Effector memory CD8-positive, alpha-beta T cell (primary cell): ENCODE measurements around the gene TTC21B.

Source experiments
- ATAC-seq: fragments of 150-1000 bp; cut with Tn5 transposase; replicated peaks from 2 replicates; pipeline ENCODE4 v1.10.0; 2021; ENCODE audit warnings: mild to moderate bottlenecking, moderate library complexity
- DNase-seq, 3 experiments: peaks; one replicate each; pipeline ENCODE4 v3.0.0; 2021
- H3K27ac Mint-ChIP-seq, 2 donors: one replicate each; pipeline ENCODE4 v1.8.0; 2022; ENCODE audit warnings: mild to moderate bottlenecking in 2 of 2, mixed read lengths in 2 of 2, moderate library complexity in 2 of 2
- H3K27me3 Mint-ChIP-seq, 2 donors: one replicate each; pipeline ENCODE4 v1.8.0; 2022; ENCODE audit warnings: mixed read lengths in 2 of 2
- H3K36me3 Mint-ChIP-seq: one replicate; pipeline ENCODE4 v1.8.0; 2022; ENCODE audit warnings: mild to moderate bottlenecking, moderate library complexity, mixed read lengths; ENCODE audit not compliant: insufficient read depth
- H3K4me1 Mint-ChIP-seq, 2 donors: one replicate each; pipeline ENCODE4 v1.8.0; 2022; ENCODE audit warnings: low read depth in 2 of 2, mixed read lengths in 2 of 2
- H3K4me3 Mint-ChIP-seq, 2 donors: one replicate each; pipeline ENCODE4 v1.8.0; 2022; ENCODE audit warnings: mild to moderate bottlenecking in 2 of 2, mixed read lengths in 2 of 2, moderate library complexity in 2 of 2
- H3K9me3 Mint-ChIP-seq, 2 donors: one replicate each; pipeline ENCODE4 v1.8.0; 2022; ENCODE audit warnings: mixed read lengths in 2 of 2

The TTC21B gene

GRCh38 chr2:165835363-165835762 lies 118.2 kb downstream of the TTC21B start:
- no peaks in the 10 kb centered on the region for H3K36me3 Mint-ChIP-seq
- ATAC-seq: no peak
- no peak overlapping the region for H3K4me3 Mint-ChIP-seq
- no peaks in the 10 kb centered on the region for H3K9me3 Mint-ChIP-seq
- H3K27me3 Mint-ChIP-seq: no peaks in the 10 kb centered on the region
- no peak for DNase-seq
- no peaks in the 10 kb centered on the region for H3K4me1 Mint-ChIP-seq
- no peak overlapping the region for H3K27ac Mint-ChIP-seq

- Mint-ChIP-seq H3K4me3 (no peak overlapping the region), H3K4me1 (no peaks in the 10 kb centered on the region), H3K9me3 (no peaks in the 10 kb centered on the region), H3K27ac (no peak overlapping the region), H3K27me3 (no peaks in the 10 kb centered on the region), H3K36me3 (no peaks in the 10 kb centered on the region)
- DNase-seq (no peak), ATAC-seq (no peak)
Observed at GRCh38 chr2:165833156-165833555, 120.4 kb downstream of the TTC21B start.

GRCh38 chr2:165827921-165828276 lies 125.7 kb downstream of the TTC21B start:
- Mint-ChIP-seq H3K4me1 (no peaks in the 10 kb centered on the region), H3K4me3 (no peak overlapping the region), H3K27ac (no peak overlapping the region), H3K36me3 (no peaks in the 10 kb centered on the region), H3K27me3 (peaks cover 0 to 15% of the 10 kb centered on the region in 2 donors), H3K9me3 (no peaks in the 10 kb centered on the region)
- ATAC-seq: no peak
- DNase-seq: no peak

- Mint-ChIP-seq H3K36me3 (no peaks in the 10 kb centered on the region), H3K9me3 (no peaks in the 10 kb centered on the region), H3K4me1 (no peaks in the 10 kb centered on the region), H3K27ac (no peak overlapping the region), H3K4me3 (no peak overlapping the region), H3K27me3 (peaks cover 0 to 15% of the 10 kb centered on the region in 2 donors)
- ATAC-seq (no peak), DNase-seq (no peak)
Observed at GRCh38 chr2:165827016-165827920, 126.3 kb downstream of the TTC21B start.

GRCh38 chr2:165825041-165825440 lies 128.5 kb downstream of the TTC21B start:
- H3K27ac Mint-ChIP-seq: no peak overlapping the region
- no peaks in the 10 kb centered on the region for H3K36me3 Mint-ChIP-seq
- peaks cover 0 to 15% of the 10 kb centered on the region in 2 donors for H3K27me3 Mint-ChIP-seq
- ATAC-seq (no peak), DNase-seq (no peak)
- H3K4me1 Mint-ChIP-seq: no peaks in the 10 kb centered on the region
- no peaks in the 10 kb centered on the region for H3K9me3 Mint-ChIP-seq
- no peak overlapping the region for H3K4me3 Mint-ChIP-seq
